ENCODE results near the gene MRPS2. TPM values are rescaled to one million over a fixed set of nuclear protein-coding genes. Genes with fewer than 3 reads are reported as not detected.
"Not testable (repeated sequence)": the region's sequence is repeated elsewhere in the genome, so short reads cannot be mapped to it uniquely, and the experiment has no call there.

Gene MRPS2
- total RNA-seq, 8 experiments from 2014 or later: 25.0 to 96.4 (median 37.9) TPM

- peak in 7 of 8 experiments; percentile 11 to 73 (median 22) for ATAC-seq (replicated peaks in 6 of 8)
- Histone ChIP-seq H3K4me1 (replicated peaks in 1 of 2) (peaks cover 5 to 6% of the 10 kb centered on the region in 2 donors), H3K4me3 (no peak overlapping the region), H3K27ac (no peak overlapping the region)
- WGBS, 10 experiments: 44 to 63% (median 45%) methylated on average over 2 to 4 of the region's 14 CpGs; no CpG with 5 or more reads in 7 of the 10 experiments
- in situ Hi-C loops (cut with MboI; ENCODE audit: low pct_unique_long_range_greater_than_20kb in 2 of 9, low sequenced_read_pairs in 9 of 9, unreplicated experiment in 9 of 9): no loop called here
Measured at GRCh38 chr9:135506327-135507103, 6.0 kb downstream of the MRPS2 start.

DNA sequence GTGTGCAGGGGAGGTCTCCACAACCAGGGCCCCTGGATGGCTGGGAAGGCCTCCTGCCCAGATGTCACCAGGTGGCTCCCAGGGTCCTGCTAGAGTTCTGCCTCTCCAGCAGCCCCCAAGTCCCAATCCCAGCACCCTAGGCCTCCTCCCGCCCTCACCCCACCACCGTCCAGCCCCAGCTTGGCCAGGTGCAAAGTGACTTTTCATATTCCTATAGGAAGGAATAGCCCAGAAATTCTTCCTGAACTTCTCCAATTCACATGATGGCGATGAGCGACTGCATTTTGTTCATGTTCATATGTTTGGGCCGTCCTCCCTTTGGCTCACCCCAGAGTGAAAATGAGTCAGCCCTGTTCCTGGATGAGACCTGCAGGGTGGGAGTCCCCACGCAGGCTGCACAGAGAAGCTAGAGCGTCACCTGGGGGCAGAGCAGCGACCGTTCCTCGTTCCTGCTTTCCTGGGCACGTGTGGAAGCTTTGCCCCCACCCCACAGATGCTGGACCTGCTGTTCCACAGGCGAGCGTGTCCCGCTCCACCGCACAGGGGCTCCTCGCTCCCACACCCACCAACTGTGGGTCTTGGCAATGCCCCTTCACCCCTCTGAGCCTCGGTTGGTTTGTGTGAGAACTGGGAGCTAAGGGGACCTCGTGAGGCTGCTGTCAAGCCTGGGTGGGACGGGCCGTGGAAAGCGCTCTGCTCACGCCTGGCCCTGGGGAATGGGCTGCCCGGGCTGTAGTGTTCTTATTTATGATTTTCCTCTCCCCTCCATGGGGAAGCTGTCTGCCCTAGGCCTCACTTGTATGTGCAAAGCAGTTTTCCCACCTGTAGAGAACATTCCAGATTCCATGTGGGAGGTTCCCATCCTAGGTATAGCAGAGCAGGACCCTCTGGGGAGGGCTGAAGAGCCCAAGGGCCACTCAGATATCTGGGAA, 6.9 kb downstream of the MRPS2 start:
- H3K4me3 ChIP-seq: no peak overlapping the region
- H3K4me1 ChIP-seq (replicated peaks in 1 of 2): no peaks in the 10 kb centered on the region
- ATAC-seq (replicated peaks in 6 of 8): no peak
- WGBS, 10 experiments: 75 to 100% (median 89%) methylated on average over 2 to 10 of the region's 23 CpGs; no CpG with 5 or more reads in 3 of the 10 experiments
- in situ Hi-C loops (cut with MboI; ENCODE audit: low pct_unique_long_range_greater_than_20kb in 2 of 9, low sequenced_read_pairs in 9 of 9, unreplicated experiment in 9 of 9): no loop called here
- no peak overlapping the region for H3K27ac ChIP-seq

GRCh38 chr9:135508211-135508820, 7.8 kb downstream of the MRPS2 start:
- no peak for ATAC-seq (replicated peaks in 6 of 8)
- 53 to 100% (median 79%) methylated on average over 1 to 6 of the region's 9 CpGs; no CpG with 5 or more reads in 4 of the 10 experiments for WGBS, 10 experiments
- in situ Hi-C loops (cut with MboI; ENCODE audit: low pct_unique_long_range_greater_than_20kb in 2 of 9, low sequenced_read_pairs in 9 of 9, unreplicated experiment in 9 of 9): no loop called here
- Histone ChIP-seq H3K4me1 (replicated peaks in 1 of 2) (no peaks in the 10 kb centered on the region), H3K27ac (no peak overlapping the region), H3K4me3 (no peak overlapping the region)

DNA sequence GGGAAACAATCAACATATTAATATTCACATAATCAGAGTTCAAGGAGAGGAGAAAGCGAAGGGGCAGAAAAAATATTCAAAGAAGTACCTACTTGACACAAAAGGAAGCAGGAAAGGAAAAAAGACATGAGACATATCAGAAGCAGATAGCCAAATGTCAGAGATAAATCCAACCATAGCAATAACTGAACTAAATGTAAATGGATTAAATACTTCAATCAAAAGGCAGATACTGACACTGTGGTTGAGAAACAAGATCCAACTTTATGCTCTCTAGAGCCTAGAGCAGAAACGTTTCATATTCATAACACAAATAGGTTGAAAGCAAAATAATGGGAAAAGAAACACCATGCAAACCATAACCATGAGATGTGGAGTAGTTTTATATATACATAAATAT, 9.0 kb downstream of the MRPS2 start:
- 56 to 96% (median 80%) methylated on average over 1 to 2 of the region's 2 CpGs; no CpG with 5 or more reads in 1 of the 10 experiments for WGBS, 10 experiments
- H3K4me1 ChIP-seq (replicated peaks in 1 of 2): no peaks in the 10 kb centered on the region
- H3K4me3 ChIP-seq: no peak overlapping the region
- in situ Hi-C loops (cut with MboI; ENCODE audit: low pct_unique_long_range_greater_than_20kb in 2 of 9, low sequenced_read_pairs in 9 of 9, unreplicated experiment in 9 of 9): no loop called here
- no peak overlapping the region for H3K27ac ChIP-seq
- no peak for ATAC-seq (replicated peaks in 6 of 8)

GRCh38 chr9:135512241-135512603, 11.7 kb downstream of the MRPS2 start:
- H3K4me3 ChIP-seq: no peak overlapping the region
- WGBS, 10 experiments: 77 to 93% (median 90%) methylated on average over 2 to 5 of the region's 10 CpGs; no CpG with 5 or more reads in 3 of the 10 experiments
- ATAC-seq (replicated peaks in 6 of 8): no peak
- no peaks in the 10 kb centered on the region for H3K4me1 ChIP-seq (replicated peaks in 1 of 2)
- H3K27ac ChIP-seq: no peak overlapping the region
- in situ Hi-C loops (cut with MboI; ENCODE audit: low pct_unique_long_range_greater_than_20kb in 2 of 9, low sequenced_read_pairs in 9 of 9, unreplicated experiment in 9 of 9): no loop called here

DNA sequence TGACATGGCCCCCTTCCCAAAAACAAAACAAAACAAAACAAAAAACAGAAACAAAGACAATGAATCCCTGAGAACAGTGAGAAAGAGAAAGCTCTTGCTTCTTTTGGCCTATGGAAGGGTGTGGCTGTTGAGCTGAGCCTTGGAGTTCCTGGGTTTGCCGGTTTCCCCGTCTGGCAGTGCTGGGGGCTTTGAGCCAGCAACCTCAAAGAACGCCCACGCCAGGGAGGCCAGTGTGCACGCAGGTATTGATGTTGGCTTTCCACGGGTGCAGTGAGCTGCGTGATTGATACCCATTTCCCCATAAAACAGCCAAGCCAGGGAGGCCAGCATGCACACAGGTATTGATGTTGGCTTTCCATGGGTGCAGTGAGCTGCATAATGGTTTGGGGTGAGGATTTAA, 12.4 kb downstream of the MRPS2 start:
- in situ Hi-C loops (cut with MboI; ENCODE audit: low pct_unique_long_range_greater_than_20kb in 2 of 9, low sequenced_read_pairs in 9 of 9, unreplicated experiment in 9 of 9): no loop called here
- no peak overlapping the region for H3K4me3 ChIP-seq
- no peak overlapping the region for H3K27ac ChIP-seq
- ATAC-seq (replicated peaks in 6 of 8): peak in 2 of 8 experiments; percentile 36
- WGBS, 10 experiments: 13 to 80% (median 47%) methylated on average over 2 to 4 of the region's 7 CpGs; no CpG with 5 or more reads in 4 of the 10 experiments
- peaks cover 4 to 5% of the 10 kb centered on the region in 2 donors for H3K4me1 ChIP-seq (replicated peaks in 1 of 2)

GRCh38 chr9:135513351-135513846, 12.9 kb downstream of the MRPS2 start:
- H3K27ac ChIP-seq: no peak overlapping the region
- WGBS, 10 experiments: 89 to 100% (median 93%) methylated on average over 1 to 4 of the region's 19 CpGs; no CpG with 5 or more reads in 7 of the 10 experiments
- peak in 2 of 8 experiments; percentile 9 to 27 for ATAC-seq (replicated peaks in 6 of 8)
- no peak overlapping the region for H3K4me3 ChIP-seq
- H3K4me1 ChIP-seq (replicated peaks in 1 of 2): peaks cover 4 to 5% of the 10 kb centered on the region in 2 donors
- in situ Hi-C loops (cut with MboI; ENCODE audit: low pct_unique_long_range_greater_than_20kb in 2 of 9, low sequenced_read_pairs in 9 of 9, unreplicated experiment in 9 of 9): no loop called here

- H3K27ac ChIP-seq; H3K4me1 ChIP-seq (replicated peaks in 1 of 2); in situ Hi-C loops (cut with MboI; ENCODE audit: low pct_unique_long_range_greater_than_20kb in 2 of 9, low sequenced_read_pairs in 9 of 9, unreplicated experiment in 9 of 9); ATAC-seq (replicated peaks in 6 of 8); H3K4me3 ChIP-seq: not testable (repeated sequence)
- WGBS, 10 experiments: 92% methylated on average over 2 of the region's 9 CpGs; no CpG with 5 or more reads in 9 of the 10 experiments
Measured at GRCh38 chr9:135513906-135514305, 13.4 kb downstream of the MRPS2 start.

DNA sequence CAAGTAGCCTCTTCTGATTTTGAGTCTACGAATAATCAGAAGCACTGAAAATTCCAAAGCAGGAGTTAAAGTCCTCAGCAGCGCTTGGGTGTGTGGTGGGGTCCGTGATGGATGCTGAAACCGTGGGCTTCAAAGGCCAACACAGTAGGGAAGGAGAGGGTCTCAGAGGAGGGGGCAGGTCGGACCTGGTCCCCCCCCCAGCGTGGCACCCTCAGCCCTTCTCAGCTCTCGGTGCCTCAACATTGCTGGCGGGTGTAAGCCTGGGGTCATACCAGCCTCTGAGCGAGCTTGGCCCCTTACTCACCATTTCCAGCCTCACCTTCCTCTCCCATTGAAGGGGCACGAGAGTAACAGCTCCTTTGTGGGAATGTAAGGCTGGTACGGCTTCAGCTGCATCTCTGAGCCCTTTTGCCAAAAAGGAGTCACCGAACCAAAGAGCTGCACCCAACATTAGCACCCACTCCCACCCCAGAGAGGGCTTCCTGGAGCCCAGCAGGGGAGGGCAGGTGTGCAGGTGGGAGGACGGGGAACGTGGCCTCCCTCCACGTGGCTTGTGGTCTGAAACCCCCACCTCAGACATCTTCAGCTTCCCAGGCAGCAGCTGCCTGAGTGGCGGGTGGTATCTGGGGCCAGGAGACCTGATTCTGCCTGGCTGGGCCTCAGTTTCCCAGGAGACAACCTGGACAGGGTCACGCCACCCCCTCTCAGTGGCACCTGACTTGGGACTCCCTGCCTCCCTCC, 14.0 kb downstream of the MRPS2 start:
- peaks cover 4 to 5% of the 10 kb centered on the region in 2 donors for H3K4me1 ChIP-seq (replicated peaks in 1 of 2)
- ATAC-seq (replicated peaks in 6 of 8): no peak
- no peak overlapping the region for H3K27ac ChIP-seq
- in situ Hi-C loops (cut with MboI; ENCODE audit: low pct_unique_long_range_greater_than_20kb in 2 of 9, low sequenced_read_pairs in 9 of 9, unreplicated experiment in 9 of 9): no loop called here
- 80 to 100% methylated on average over 1 to 3 of the region's 17 CpGs; no CpG with 5 or more reads in 8 of the 10 experiments for WGBS, 10 experiments
- H3K4me3 ChIP-seq: no peak overlapping the region

- 84 to 100% (median 90%) methylated on average over 1 to 12 of the region's 31 CpGs; no CpG with 5 or more reads in 4 of the 10 experiments for WGBS, 10 experiments
- no peak for ATAC-seq (replicated peaks in 6 of 8)
- Histone ChIP-seq H3K4me1 (replicated peaks in 1 of 2) (peaks cover 4 to 5% of the 10 kb centered on the region in 2 donors), H3K4me3 (no peak overlapping the region), H3K27ac (no peak overlapping the region)
- in situ Hi-C loops (cut with MboI; ENCODE audit: low pct_unique_long_range_greater_than_20kb in 2 of 9, low sequenced_read_pairs in 9 of 9, unreplicated experiment in 9 of 9): no loop called here
Measured at GRCh38 chr9:135515083-135515951, 14.8 kb downstream of the MRPS2 start.

DNA sequence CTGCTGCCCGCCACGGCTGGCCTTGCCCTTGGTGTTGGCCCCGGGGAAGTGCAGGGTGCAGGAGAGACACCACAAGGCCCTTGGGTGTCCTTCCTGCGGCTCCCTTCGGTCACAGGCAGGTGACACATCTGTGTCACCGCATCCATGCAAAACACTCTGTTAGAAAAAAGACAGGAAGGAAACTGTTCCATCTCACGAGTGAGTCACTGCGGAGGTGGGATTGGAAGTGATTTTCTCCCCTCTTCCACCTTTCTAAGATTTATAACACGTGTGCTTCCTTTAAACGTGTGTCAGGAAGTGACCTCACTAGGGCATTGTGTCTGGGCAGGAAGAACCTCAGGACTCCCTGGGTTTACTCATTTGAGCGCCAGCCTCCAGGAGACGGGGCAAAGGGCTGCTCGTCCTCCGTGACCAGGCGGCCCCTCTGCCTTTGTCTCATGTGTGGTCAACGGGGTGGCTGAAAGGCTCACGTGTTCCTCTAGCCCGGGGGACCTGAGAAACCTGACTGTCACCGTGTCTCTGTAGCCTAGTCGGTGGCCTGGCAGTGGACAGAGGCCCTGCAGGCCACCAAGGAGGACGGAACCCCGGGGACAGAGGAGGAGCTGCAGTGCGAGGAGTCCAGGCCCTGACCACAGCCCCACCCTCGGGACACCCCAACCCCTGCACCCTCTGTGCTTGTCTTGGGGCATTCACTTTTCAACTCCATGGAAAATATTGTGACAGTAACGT, 15.8 kb downstream of the MRPS2 start:
- peaks cover 4 to 5% of the 10 kb centered on the region in 2 donors for H3K4me1 ChIP-seq (replicated peaks in 1 of 2)
- in situ Hi-C loops (cut with MboI; ENCODE audit: low pct_unique_long_range_greater_than_20kb in 2 of 9, low sequenced_read_pairs in 9 of 9, unreplicated experiment in 9 of 9): no loop called here
- 60 to 100% (median 70%) methylated on average over 1 to 5 of the region's 25 CpGs; no CpG with 5 or more reads in 4 of the 10 experiments for WGBS, 10 experiments
- no peak overlapping the region for H3K27ac ChIP-seq
- ATAC-seq (replicated peaks in 6 of 8): no peak
- H3K4me3 ChIP-seq: no peak overlapping the region

Data from motor neuron (in vitro differentiated cells).